ENCODE measurements around the gene DALRD3. TPM values are rescaled to one million over a fixed set of nuclear protein-coding genes. Genes with fewer than 3 reads are reported as not detected.

Gene DALRD3
- total RNA-seq, 2 donors from 2014 or later = 50.2 to 60.3 TPM

DNA sequence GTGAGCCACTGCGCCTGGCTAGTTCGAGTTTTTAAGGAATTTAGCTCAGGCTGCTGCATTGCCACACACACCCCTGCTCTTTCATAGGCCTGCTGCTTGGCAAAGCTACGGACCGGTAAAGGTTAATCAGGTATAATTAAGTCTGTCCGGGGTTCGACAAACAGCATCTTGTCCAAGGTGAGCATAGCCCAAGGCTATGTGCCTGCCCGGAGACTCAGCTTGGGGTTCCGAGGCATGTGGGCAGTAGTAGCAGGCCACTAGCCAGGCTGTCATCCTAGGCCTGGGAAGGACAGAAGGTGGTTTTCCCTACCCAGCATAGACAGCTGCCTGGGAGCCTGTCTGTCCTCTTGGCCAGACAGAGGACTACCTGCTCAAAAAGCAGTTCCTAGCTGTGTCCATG lies 21.7 kb downstream of the DALRD3 start:
- intact Hi-C loops (cut with DNase I) = no loop called here
- H3K27me3 ChIP-seq (replicated peaks; ENCODE audit: insufficient read depth) = no peaks in the 10 kb centered on the region
- H3K4me1 ChIP-seq (replicated peaks) = no peaks in the 10 kb centered on the region
- H3K4me3 ChIP-seq = no peak overlapping the region
- no peak overlapping the region for H3K27ac ChIP-seq
- no peak for DNase-seq (ENCODE audit: low spot score)
- no peaks in the 10 kb centered on the region for H3K9me3 ChIP-seq
- 92% methylated on average over 8 of the region's 8 CpGs for WGBS
- TF ChIP-seq, protein P1, sequence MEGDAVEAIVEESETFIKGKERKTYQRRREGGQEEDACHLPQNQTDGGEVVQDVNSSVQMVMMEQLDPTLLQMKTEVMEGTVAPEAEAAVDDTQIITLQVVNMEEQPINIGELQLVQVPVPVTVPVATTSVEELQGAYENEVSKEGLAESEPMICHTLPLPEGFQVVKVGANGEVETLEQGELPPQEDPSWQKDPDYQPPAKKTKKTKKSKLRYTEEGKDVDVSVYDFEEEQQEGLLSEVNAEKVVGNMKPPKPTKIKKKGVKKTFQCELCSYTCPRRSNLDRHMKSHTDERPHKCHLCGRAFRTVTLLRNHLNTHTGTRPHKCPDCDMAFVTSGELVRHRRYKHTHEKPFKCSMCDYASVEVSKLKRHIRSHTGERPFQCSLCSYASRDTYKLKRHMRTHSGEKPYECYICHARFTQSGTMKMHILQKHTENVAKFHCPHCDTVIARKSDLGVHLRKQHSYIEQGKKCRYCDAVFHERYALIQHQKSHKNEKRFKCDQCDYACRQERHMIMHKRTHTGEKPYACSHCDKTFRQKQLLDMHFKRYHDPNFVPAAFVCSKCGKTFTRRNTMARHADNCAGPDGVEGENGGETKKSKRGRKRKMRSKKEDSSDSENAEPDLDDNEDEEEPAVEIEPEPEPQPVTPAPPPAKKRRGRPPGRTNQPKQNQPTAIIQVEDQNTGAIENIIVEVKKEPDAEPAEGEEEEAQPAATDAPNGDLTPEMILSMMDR (IDR thresholded peaks at IDR 0.05) = no peak
- no peak for TF ChIP-seq POLR2AphosphoS5 (IDR thresholded peaks at IDR 0.05)
- TF ChIP-seq POLR2A (IDR thresholded peaks at IDR 0.05) = no peak
- no peaks in the 10 kb centered on the region for H3K36me3 ChIP-seq

DNA sequence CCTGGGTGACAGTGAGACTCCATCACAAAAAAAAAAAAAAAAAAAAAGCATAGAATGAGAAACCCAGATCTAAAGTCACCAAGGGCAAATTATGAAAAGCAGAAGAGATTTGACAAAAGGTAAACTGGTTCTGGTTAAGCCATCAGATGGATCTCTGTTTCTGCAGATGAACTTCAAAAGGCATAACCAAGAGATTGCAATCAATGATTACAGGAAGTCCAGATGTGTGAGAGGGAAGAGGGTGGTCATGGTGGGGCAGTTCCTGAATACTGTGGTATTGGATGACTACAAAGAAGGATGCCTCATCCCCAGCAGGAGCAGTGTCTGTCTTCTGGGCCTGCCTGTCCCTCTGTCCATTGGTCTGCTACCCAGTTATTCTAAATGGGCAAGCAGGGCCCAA lies 24.5 kb downstream of the DALRD3 start:
- TF ChIP-seq POLR2AphosphoS5 (IDR thresholded peaks at IDR 0.05) = no peak
- TF ChIP-seq POLR2A (IDR thresholded peaks at IDR 0.05) = no peak
- TF ChIP-seq, protein P1 (IDR thresholded peaks at IDR 0.05) = no peak
- DNase-seq (ENCODE audit: low spot score) = no peak
- H3K27ac ChIP-seq = no peak overlapping the region
- H3K27me3 ChIP-seq (replicated peaks; ENCODE audit: insufficient read depth) = no peaks in the 10 kb centered on the region
- no peak overlapping the region for H3K4me3 ChIP-seq
- intact Hi-C loops (cut with DNase I) = no loop called here
- H3K9me3 ChIP-seq = no peaks in the 10 kb centered on the region
- peaks cover 3% of the 10 kb centered on the region for H3K4me1 ChIP-seq (replicated peaks)
- H3K36me3 ChIP-seq = no peaks in the 10 kb centered on the region

DNA sequence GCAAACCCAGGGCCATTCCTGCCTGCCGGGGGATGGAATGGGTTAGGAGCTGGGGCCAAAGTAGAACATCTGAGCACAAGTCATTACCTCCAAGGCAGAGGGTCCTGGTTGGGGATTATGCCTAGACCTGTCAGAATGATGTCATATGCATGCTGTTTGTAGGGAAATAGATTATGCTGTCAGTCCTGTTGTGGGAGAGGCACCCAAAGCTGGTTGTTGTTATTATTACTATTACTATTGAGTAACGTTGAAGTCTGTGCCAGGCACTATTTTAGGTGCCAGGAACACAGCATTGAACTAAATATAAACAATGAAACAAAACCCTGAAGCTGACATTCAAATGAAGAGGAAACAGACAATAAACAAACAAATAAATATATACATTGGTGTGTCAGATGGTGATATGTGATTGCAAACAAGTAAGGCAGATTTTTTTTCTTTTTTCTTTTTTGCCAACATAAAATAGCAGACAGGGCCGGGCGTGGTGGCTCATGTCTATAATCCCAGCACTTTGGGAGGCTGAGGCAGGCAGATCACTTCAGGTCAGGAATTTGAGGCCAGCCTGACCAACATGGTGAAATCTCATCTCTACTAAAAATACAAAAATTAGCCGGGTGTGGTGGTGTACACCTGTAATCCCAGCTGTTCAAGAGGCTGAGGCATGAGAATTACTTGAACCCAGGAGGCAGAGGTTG lies 26.4 kb downstream of the DALRD3 start:
- TF ChIP-seq, protein P1 (IDR thresholded peaks at IDR 0.05) = no peak
- TF ChIP-seq POLR2AphosphoS5 (IDR thresholded peaks at IDR 0.05) (no peak), POLR2A (IDR thresholded peaks at IDR 0.05) (no peak)
- Histone ChIP-seq H3K27ac (no peak overlapping the region), H3K27me3 (replicated peaks; ENCODE audit: insufficient read depth) (no peaks in the 10 kb centered on the region), H3K4me1 (replicated peaks) (peaks cover 3% of the 10 kb centered on the region), H3K36me3 (no peaks in the 10 kb centered on the region), H3K4me3 (peak overlapping the region in 1 of 2 donors; percentile 74), H3K9me3 (no peaks in the 10 kb centered on the region)
- DNase-seq (ENCODE audit: low spot score) = no peak
- WGBS = 73% methylated on average over 5 of the region's 5 CpGs
- intact Hi-C loops (cut with DNase I) = loop anchor here (2.0 kb wide), 1 partner anchor 15 kb away; the partner anchor contains the start of gene WDR6

DNA sequence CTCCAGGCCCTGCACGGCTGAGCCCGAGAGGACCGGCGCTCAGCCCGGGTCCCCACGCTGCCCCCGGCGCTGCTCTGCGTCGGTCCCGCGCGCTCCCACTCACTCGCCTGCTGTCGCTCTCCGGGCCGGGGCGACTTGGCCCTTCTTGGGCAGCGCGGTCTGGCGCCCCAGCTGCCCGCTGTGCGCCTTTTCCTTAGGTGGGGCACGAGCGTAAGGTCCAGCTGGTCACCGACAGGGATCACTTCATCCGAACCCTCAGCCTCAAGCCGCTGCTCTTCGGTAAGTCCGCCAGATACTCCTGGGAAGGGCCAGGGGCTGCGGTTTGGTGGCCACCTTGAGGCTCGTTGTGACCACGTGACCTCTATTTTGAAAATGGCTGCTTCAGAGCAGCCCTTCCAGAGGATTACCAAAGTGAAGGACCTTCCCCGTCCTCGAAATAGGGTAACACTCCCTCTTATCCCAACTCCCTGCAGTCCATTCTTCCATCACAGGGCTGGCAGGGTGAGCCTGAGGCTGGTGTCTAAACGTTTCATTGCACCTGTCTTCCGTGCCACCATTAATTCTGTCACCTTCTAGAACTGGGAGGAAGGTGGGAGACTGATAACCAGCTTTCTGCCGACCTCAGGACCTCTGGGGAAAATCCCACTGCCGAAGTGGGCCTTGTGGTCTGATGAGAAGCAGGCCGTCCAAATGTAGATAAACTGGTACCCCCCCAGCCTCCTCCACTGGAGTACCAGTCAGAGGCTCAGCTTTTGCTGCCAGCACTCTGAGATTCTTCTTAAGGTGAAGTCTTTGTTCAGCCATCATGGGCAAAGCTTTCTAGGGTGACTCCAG lies 27.5 kb downstream of the DALRD3 start:
- H3K36me3 ChIP-seq = no peaks in the 10 kb centered on the region
- peaks cover 3% of the 10 kb centered on the region for H3K4me1 ChIP-seq (replicated peaks)
- peak overlapping the region; percentile 85 to 88 for H3K27ac ChIP-seq
- no peaks in the 10 kb centered on the region for H3K27me3 ChIP-seq (replicated peaks; ENCODE audit: insufficient read depth)
- peak overlapping the region; percentile 74 to 75 for H3K4me3 ChIP-seq
- no peaks in the 10 kb centered on the region for H3K9me3 ChIP-seq
- no peak for DNase-seq (ENCODE audit: low spot score)
- TF ChIP-seq POLR2AphosphoS5 (IDR thresholded peaks at IDR 0.05) = peak; percentile 6
- no peak for TF ChIP-seq POLR2A (IDR thresholded peaks at IDR 0.05)
- intact Hi-C loops (cut with DNase I) = loop anchor here (2.0 kb wide), 1 partner anchor 16 kb away; the partner anchor contains the start of gene WDR6
- WGBS = 4% methylated on average over 39 of the region's 40 CpGs

DNA sequence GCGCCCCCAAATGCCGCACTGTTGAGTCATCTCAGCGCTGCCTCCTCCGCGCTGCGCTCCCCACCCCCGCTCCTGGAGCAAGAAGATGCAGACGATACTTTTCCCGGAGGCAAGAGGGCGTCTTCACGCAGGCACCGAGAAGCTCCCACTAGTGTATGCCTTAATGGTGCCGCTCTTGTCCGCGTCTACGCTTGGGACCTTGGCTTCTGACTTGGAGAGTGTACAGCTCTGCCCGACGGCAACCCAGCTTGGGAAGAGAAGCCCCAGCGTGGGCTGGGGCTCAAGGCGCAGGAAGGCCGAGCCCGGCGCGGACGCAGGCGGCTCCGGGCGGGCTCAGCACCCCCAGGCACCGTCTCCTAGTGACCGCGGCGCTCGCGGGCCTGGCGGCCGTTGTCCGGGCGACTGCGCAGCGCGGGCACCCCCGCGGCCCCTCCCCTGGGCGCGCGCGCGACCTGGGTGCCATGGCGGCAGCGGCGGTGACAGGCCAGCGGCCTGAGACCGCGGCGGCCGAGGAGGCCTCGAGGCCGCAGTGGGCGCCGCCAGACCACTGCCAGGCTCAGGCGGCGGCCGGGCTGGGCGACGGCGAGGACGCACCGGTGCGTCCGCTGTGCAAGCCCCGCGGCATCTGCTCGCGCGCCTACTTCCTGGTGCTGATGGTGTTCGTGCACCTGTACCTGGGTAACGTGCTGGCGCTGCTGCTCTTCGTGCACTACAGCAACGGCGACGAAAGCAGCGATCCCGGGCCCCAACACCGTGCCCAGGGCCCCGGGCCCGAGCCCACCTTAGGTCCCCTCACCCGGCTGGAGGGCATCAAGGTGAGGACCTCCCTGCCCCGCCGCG lies 28.4 kb downstream of the DALRD3 start, which contains the start of gene P4HTM:
TSS of gene P4HTM (plus strand) at position 446 of the 840 bp plus-strand sequence. CDS start at position 462, 16 bp downstream.
- TF ChIP-seq POLR2AphosphoS5 (IDR thresholded peaks at IDR 0.05) = peak; percentile 78
- TF ChIP-seq POLR2A (IDR thresholded peaks at IDR 0.05) = peak; percentile 34
- TF ChIP-seq, protein P1 (IDR thresholded peaks at IDR 0.05) = peak in 3 of 4 experiments; percentile 23 to 48 (median 36)

More for the DNA sequence above, 28.4 kb downstream of the DALRD3 start, which contains the start of gene P4HTM:
- no peaks in the 10 kb centered on the region for H3K9me3 ChIP-seq
- 1% methylated on average over 19 of the region's 91 CpGs for WGBS
- no peaks in the 10 kb centered on the region for H3K36me3 ChIP-seq
- no peaks in the 10 kb centered on the region for H3K27me3 ChIP-seq (replicated peaks; ENCODE audit: insufficient read depth)
- H3K4me1 ChIP-seq (replicated peaks) = peaks cover 3% of the 10 kb centered on the region
- peak within 1 kb of the TSS; percentile 74 to 75 for H3K4me3 ChIP-seq
- peak within 1 kb of the TSS; percentile 85 to 88 for H3K27ac ChIP-seq
- intact Hi-C loops (cut with DNase I) = loop anchor here (2.0 to 10.0 kb wide), 2 partner anchors 17 to 105 kb away; partner anchors contain the start of genes QRICH1 and WDR6
- peak; percentile 80 for DNase-seq (ENCODE audit: low spot score)

Data from prostate gland (tissue), 2 donors.